GM12801 (cell line): Measurements from ENCODE around the gene C1QTNF3.

Source experiments
- CTCF ChIP-seq: IDR thresholded peaks from one replicate; pipeline ENCODE4 v1.5.1; 2011; ENCODE audit warnings: control low read depth; ENCODE audit not compliant: insufficient read length; ENCODE audit errors: extremely low read depth

C1QTNF3 gene

DNA sequence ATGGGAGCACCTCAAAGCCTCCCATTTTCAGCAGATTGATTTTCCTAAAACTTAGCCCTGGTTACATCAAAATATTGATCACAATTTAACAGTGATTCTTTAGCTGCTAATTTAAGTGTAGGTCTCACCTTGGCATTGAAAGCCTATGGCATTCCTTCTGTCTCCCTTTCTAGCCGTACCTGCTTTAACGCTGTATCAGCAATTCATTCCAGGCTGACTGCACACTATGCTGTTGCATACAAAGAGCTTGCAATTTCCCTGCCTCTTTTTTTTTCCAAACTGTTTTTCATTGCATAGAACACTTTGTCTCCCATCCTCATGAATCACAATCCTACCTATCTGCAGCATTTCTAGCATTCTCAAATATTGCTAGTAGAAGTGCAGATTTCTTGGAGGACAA lies 26.3 kb downstream of the C1QTNF3 start:
- TF ChIP-seq CTCF = no peak

DNA sequence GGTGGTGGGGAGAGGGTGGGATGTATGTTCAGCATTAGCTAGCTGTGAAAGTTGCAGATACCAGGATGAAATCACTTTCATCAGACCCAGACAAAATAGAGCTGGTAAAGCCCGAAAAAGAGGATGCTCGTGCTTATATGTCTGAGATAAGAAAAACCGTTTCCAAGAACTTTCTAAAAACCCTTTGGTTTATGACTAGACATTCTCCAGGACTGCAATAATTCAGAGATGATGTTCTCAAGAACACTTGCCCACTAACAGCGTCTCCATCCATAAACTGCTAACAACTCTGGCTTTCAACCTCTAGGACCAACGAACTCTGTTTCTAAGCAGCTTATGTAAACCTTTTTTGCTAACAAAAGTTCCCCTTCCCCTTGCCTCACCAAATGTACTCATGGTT lies 26.8 kb downstream of the C1QTNF3 start:
- no peak for TF ChIP-seq CTCF

- TF ChIP-seq CTCF = no peak
Observed at GRCh38 chr5:34015120-34015822, 27.7 kb downstream of the C1QTNF3 start.

GRCh38 chr5:34014626-34015025 lies 28.4 kb downstream of the C1QTNF3 start:
- TF ChIP-seq CTCF = no peak

- no peak for TF ChIP-seq CTCF
Observed at GRCh38 chr5:34013547-34013946, 29.5 kb downstream of the C1QTNF3 start.

- no peak for TF ChIP-seq CTCF
Observed at GRCh38 chr5:34012791-34013190, 30.2 kb downstream of the C1QTNF3 start.

DNA sequence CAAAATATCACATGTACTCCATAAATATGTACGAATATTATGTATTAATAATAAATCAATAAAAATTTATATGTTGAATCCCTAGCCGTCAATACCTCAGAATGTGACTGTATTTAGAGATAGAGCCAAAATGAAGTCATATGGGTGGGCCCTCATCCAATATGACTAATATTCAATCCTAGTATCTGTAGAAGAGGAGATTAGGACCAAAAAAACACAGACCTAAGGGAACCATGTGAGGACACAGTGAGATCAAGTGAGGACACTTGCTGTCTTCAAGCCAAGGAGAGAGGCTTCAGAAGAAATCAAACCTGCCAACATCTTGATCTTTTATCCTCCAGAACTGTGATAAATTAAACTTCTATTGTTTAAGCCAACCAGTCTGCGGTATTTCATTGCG lies 31.5 kb downstream of the C1QTNF3 start:
- TF ChIP-seq CTCF = no peak
